GM19468 (cell line): ENCODE measurements around the gene TANC1.

Source experiments
- ATAC-seq: cut with Tn5 transposase; IDR thresholded peaks from one replicate; pipeline ENCODE4 v1.9.1; 2021; ENCODE audit warnings: mild to moderate bottlenecking, moderate library complexity, moderate number of reproducible peaks; ENCODE audit not compliant: unreplicated experiment; ENCODE audit errors: extremely low read depth

TANC1 gene

DNA sequence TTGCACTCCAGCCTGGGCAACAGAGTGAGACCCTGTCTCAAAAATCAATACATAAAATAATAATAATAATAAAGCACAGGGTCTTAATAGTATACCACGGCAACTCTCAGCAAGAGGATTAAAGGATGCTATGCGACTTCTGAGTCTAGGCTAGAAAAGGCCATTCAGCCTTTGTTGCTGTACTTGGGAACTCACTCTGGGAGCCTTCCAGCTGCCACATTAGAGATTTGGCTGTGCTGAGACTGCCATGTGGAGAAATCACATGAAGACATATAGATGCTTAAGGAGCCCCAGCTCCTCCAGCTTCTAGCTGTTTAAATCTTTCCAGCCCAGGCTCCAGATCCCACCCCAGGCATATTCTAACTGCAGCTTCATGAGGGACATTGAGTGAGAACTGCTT lies 8.2 kb upstream of the TANC1 start:
- no peak for ATAC-seq

GRCh38 chr2:158962074-158962473 lies 6.4 kb upstream of the TANC1 start:
- no peak for ATAC-seq

- ATAC-seq: no peak
Observed at GRCh38 chr2:158963071-158963470, 5.4 kb upstream of the TANC1 start.

- ATAC-seq: no peak
Observed at GRCh38 chr2:158965107-158965506, 3.3 kb upstream of the TANC1 start.

DNA sequence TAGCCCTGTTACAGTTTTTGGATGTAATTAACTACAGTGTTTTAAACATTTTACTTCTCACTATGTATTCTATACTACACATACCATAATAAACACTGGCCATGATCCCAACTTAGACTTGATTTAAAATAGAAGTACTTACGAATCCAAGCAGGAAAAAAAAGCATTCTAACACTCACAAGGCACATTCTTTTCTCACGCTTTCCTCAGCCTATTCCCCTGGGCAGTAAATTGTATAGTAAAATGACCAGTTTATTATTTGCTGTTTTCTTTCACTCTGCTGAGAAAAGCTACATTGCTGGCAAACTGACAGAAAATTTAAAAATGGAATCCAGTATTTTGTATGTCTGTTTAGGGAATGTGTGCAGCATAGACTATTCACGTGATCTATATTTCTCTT lies 2.8 kb upstream of the TANC1 start:
- no peak for ATAC-seq

GRCh38 chr2:158966312-158966711 lies 2.1 kb upstream of the TANC1 start:
- ATAC-seq: no peak

DNA sequence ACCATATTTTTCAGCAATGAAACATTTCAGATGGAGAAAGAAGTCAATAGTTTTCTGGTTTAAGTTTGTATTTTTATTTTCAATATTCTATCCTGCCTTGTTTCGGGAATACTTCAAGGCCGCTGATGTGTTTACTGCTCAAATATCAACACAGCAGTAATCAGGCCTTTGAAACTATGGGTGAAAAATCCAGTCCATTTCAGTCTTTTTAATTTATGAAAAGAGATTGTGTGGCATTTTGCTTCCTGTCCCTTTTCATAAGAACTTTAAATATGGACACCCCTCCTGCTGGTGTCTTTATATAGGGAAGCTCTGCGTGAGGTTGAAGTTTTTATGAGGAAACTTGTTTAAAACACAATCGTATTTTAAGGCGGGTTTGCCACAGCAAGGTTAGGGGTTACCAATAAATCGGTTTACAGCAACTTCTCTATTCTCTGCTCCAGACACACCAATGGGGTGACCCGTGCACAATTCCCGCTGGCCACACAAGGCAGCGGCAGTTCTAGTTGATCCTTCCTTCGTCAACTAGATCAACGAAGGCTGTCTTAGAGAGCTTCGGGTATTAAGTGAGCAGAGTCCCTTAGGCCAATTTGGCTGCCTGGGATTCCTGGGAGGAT lies 1.2 kb upstream of the TANC1 start:
- ATAC-seq: no peak

- ATAC-seq: no peak
Observed at GRCh38 chr2:158967731-158968395, 577 bp upstream of the TANC1 start.

- ATAC-seq: no peak
Observed at GRCh38 chr2:158969162-158969714, 798 bp downstream of the TANC1 start.

DNA sequence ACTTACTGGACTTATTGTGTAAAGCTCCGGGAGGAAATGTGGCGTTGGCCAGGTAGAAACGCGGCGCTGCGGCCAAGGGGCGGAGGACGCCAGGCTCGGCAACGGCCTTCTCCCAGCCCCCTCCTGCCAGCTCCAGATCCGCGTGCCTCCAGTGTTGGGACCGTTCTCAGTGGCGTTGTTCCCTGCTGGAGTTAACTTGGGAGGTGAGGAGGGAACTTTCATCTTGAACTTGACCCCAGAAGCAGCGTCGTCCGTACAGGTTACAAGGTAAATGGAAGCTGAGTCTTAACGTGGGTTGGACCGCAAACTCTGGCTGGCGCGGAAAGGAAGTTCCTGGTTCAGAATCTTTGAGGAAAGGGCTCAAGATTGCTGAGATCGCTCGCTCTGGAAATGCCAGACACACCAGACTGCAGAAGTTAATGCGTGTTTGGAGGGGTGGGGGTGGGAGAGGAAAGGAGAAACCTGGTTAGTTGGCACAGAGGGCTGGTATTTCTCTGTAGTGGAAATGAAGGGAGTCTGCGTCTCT lies 1.3 kb downstream of the TANC1 start:
- ATAC-seq: no peak

- ATAC-seq: no peak
Observed at GRCh38 chr2:158970241-158970751, 1.9 kb downstream of the TANC1 start.

GRCh38 chr2:158973116-158973956 lies 4.9 kb downstream of the TANC1 start:
- ATAC-seq: no peak

DNA sequence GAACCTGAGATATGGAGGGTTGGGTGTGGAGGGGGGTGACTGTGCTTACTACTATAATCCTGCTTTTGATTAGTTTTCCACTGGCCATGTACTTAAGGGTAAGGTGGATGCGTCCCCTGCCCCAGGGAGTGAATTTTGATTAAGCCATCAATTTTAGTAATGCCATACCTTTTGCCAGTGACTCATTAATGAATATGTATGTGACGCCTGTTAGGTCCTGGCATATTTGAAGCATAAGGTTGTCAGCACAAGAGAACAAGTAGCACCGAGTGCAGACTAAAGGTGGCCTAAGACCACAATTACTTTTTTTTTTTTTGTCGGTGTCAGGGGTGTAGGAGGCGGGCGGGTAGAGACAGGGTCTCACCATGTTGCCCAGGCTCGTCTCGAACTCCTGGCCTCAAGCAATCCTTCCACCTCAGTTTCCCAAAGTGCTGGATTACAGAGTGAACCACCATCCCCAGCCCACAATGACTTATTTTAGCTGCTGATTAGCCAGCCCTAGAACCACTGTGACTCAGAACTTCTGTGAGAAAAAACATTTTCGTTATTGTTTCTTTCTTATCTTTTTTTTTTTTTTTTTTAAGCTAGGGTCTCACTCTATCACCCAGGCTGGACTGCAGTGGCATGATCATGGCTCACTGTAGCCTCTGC lies 7.0 kb downstream of the TANC1 start:
- ATAC-seq: no peak

GRCh38 chr2:158979772-158980171 lies 11.3 kb downstream of the TANC1 start:
- no peak for ATAC-seq

GRCh38 chr2:158984604-158985135 lies 16.2 kb downstream of the TANC1 start:
- ATAC-seq: no peak

DNA sequence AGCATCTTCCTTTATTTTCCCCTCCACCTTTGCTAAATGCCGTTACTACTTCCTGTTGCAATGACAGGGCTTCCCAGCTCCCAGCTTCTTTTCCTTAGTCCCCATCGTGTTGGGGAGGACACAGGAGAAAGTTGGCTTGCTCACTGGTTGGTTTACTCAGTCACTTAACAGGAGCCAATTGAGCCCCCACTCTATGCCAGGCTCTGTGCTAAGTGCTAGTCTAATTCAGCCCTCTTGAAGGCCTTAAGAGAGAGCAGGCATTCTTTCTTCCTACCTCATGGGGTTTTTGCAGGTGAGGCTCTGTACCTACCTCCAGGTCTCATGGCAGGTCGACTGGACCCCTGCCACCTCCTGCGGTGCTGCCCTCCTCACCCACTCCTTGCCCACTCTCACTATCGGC lies 20.1 kb downstream of the TANC1 start:
- ATAC-seq: no peak

DNA sequence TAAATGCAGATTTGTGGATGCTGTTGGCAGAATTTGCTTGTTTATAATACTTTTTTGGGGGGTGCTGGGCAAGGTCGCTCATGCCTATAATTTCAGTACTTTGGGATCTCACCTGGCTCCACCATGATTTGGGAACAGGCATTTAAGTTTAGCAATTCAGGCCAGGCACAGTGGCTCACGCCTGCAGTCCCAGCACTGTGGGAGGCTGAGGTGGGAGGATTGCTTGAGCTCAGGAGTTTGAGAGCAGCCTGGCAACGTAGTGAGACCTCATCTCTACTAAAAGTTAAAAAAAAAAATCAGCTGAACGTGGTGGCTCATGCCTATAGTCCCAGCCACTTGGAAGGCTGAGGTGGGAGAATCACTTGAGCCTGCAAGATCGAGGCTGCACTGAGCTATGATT lies 20.7 kb downstream of the TANC1 start:
- ATAC-seq: no peak

GRCh38 chr2:158990397-158991214 lies 22.2 kb downstream of the TANC1 start:
- ATAC-seq: no peak

DNA sequence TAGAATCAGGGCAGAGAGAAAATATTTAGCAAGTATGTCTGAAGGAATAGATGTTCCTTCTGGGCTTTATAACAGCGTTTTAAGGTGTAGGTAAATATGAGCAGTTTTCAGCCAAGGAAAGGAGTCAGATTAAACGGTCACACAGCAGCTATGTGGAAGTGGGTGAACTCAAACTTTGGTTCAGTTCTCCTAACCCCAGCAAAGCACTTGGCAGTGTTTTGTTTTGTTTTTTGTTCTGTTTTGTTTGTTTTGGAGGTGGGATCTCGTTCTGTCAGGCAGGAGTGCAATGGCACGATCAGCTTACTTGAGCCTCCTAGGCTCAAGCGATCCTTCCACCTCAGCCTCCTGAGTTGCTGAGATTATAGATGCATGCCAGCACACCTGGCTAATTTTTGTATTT lies 24.6 kb downstream of the TANC1 start:
- no peak for ATAC-seq
